Mesothelial cell of epicardium (in vitro differentiated cells): Measurements from ENCODE around the gene PPIL4. TPM values are rescaled to one million over a fixed set of nuclear protein-coding genes. Genes with fewer than 3 reads are reported as not detected.

Experiments
- DNase-seq, 2 experiments: peaks; one replicate each; pipeline ENCODE4 v3.0.0; 2021; ENCODE audit warnings: low spot score in 2 of 2; ENCODE audit not compliant: unreplicated experiment in 2 of 2
- H3K27ac Mint-ChIP-seq: 2 replicates; pipeline ENCODE4 v1.8.0; 2021; ENCODE audit warnings: mixed read lengths
- H3K27me3 Mint-ChIP-seq: 2 replicates; pipeline ENCODE4 v1.8.0; 2021; ENCODE audit warnings: low read depth, mixed read lengths
- H3K36me3 Mint-ChIP-seq: 2 replicates; pipeline ENCODE4 v1.8.0; 2021; ENCODE audit warnings: mixed read lengths
- H3K4me1 Mint-ChIP-seq: 2 replicates; pipeline ENCODE4 v1.8.0; 2021; ENCODE audit warnings: mixed read lengths
- H3K4me3 Mint-ChIP-seq: 2 replicates; pipeline ENCODE4 v1.8.0; 2021; ENCODE audit warnings: mild to moderate bottlenecking, moderate library complexity, mixed read lengths
- H3K9me3 Mint-ChIP-seq: 2 replicates; pipeline ENCODE4 v1.8.0; 2021; ENCODE audit warnings: mixed read lengths
- total RNA-seq: library from RNA; stranded (reverse); gene quantifications from 3 replicates; pipeline ENCODE4 v1.2.1, GENCODE V29; 2021
- TF ChIP-seq, protein P1 (sequence below): fragments of 200-600 bp; sonication (generic); IDR thresholded peaks from one replicate; pipeline ENCODE4 v1.5.0; 2021; ENCODE audit warnings: antibody characterized with exemption; ENCODE audit not compliant: unreplicated experiment

The PPIL4 gene, protein sequence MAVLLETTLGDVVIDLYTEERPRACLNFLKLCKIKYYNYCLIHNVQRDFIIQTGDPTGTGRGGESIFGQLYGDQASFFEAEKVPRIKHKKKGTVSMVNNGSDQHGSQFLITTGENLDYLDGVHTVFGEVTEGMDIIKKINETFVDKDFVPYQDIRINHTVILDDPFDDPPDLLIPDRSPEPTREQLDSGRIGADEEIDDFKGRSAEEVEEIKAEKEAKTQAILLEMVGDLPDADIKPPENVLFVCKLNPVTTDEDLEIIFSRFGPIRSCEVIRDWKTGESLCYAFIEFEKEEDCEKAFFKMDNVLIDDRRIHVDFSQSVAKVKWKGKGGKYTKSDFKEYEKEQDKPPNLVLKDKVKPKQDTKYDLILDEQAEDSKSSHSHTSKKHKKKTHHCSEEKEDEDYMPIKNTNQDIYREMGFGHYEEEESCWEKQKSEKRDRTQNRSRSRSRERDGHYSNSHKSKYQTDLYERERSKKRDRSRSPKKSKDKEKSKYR
- 38.1 to 40.3 TPM (median 39.8 TPM) in 3 replicates for total RNA-seq

DNA sequence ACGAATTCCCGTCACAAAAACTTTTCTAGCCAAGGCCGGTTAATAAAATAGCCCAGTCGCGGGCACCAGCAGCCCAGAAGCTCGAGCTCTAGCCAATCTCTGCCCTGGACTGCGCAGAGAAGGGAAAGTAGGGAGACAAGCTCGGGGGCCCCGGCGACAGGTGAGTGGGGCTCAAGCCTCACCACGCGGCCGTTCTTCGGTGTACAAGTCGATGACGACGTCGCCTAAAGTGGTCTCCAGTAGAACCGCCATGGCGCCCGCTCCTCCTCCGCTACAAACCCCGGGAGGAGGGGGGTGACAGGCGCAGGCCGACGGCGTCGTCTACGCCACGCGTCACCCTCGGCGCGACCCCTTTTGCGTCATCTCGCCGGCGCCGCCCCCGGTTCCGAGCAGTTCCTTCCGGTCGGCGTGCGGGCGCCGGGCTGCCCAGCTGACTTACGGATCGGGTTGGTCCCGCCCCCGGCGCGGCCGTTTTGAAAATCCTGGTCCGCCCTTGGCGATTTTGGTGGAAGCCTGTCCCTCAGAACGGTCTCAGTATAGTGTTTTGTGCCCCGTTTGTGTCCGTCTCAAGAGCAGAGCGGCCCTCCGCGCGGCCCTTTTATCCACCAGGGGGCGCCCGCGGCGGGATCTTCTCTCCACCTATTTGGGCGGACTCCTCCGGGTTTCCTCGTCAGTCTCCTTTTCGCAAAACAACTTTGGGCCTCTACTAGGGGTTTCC is at the start of gene PPIL4:
Gene PPIL4, minus strand, starts transcription at position 290 of the 718 bp plus-strand sequence. Its CDS starts 38 bp downstream, at position 252.
- DNase-seq, result peak; percentile 93 to 98
- peaks cover 29% of the 10 kb centered on the region for H3K4me1 Mint-ChIP-seq
- peak within 1 kb of the TSS; percentile 100 for H3K27ac Mint-ChIP-seq
- no peaks in the 10 kb centered on the region for H3K9me3 Mint-ChIP-seq
- TF ChIP-seq, protein P1, sequence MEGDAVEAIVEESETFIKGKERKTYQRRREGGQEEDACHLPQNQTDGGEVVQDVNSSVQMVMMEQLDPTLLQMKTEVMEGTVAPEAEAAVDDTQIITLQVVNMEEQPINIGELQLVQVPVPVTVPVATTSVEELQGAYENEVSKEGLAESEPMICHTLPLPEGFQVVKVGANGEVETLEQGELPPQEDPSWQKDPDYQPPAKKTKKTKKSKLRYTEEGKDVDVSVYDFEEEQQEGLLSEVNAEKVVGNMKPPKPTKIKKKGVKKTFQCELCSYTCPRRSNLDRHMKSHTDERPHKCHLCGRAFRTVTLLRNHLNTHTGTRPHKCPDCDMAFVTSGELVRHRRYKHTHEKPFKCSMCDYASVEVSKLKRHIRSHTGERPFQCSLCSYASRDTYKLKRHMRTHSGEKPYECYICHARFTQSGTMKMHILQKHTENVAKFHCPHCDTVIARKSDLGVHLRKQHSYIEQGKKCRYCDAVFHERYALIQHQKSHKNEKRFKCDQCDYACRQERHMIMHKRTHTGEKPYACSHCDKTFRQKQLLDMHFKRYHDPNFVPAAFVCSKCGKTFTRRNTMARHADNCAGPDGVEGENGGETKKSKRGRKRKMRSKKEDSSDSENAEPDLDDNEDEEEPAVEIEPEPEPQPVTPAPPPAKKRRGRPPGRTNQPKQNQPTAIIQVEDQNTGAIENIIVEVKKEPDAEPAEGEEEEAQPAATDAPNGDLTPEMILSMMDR, result peak; percentile 96
- peak within 1 kb of the TSS; percentile 96 for H3K4me3 Mint-ChIP-seq
- no peaks in the 10 kb centered on the region for H3K36me3 Mint-ChIP-seq
- peaks cover 20% of the 10 kb centered on the region for H3K27me3 Mint-ChIP-seq

DNA sequence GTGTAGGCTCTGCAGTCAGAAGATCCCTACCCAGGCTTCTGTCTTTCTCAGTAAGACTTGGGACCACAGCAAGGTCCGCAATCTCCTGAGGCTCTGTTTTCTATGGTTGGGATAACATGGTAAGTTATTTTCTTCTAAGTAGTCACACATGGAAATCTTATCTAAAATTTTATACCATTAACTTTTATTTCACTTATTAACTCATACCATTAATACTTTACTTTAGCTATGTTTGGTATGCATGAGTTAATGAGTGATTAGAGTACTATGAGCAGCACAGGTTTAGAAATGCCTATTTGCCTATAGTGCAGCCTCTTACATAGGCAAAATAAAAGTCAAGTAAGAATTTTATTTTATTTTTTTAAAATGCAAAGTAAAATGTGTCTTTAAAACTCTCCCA is 47.6 kb upstream of the PPIL4 start:
- H3K9me3 Mint-ChIP-seq, result no peaks in the 10 kb centered on the region

DNA sequence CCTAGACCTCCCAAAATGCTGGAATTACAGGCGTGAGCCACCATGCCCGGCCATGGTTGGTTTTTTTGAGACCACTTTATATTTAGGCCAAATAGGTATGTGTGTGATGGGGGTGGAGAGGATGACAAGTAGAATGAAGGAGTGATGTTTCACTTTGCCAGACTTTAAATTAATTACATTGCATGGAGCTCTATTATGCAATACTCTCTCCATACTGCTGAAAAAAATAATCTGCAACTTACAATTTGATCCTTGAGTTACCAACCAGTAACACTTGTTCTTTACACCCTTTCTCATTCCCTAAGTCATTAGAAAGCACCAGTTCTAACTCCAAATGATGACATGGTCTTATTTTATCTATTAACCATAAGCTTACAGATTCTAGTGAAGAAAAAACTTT is 47.1 kb upstream of the PPIL4 start:
- H3K9me3 Mint-ChIP-seq, result no peaks in the 10 kb centered on the region
- no peak overlapping the region for H3K4me3 Mint-ChIP-seq
- TF ChIP-seq, protein P1, result no peak
- DNase-seq, result no peak
- H3K36me3 Mint-ChIP-seq, result peaks cover 32% of the 10 kb centered on the region
- no peaks in the 10 kb centered on the region for H3K27me3 Mint-ChIP-seq
- H3K27ac Mint-ChIP-seq, result no peak overlapping the region
- H3K4me1 Mint-ChIP-seq, result no peaks in the 10 kb centered on the region

More for the DNA sequence above, 47.6 kb upstream of the PPIL4 start:
- Mint-ChIP-seq H3K4me3 (no peak overlapping the region), H3K4me1 (no peaks in the 10 kb centered on the region), H3K27me3 (no peaks in the 10 kb centered on the region), H3K36me3 (peaks cover 28% of the 10 kb centered on the region), H3K27ac (no peak overlapping the region)
- no peak for DNase-seq
- TF ChIP-seq, protein P1, result no peak

DNA sequence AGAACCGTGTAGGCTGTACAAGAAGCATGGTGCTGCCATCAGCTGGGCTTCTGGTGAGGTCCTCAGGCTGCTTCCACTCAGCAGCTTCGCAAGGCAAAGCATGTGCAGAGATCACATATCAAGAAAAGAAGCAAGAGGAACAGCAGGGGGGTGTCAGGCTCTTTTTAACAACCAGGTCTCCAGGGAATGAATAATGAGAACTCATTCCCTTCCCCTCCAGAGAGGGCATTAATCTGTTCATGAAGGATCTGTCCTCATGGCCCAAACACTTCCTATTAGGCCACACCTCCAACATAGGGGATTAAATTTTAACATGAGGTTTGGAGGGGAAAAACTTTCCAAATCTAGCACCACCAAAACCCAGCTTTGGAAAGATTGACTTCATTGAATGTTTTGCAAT is 40.3 kb upstream of the PPIL4 start:
- TF ChIP-seq, protein P1, result no peak
- no peaks in the 10 kb centered on the region for H3K4me1 Mint-ChIP-seq
- H3K4me3 Mint-ChIP-seq, result no peak overlapping the region
- peaks cover 41% of the 10 kb centered on the region for H3K36me3 Mint-ChIP-seq
- H3K27ac Mint-ChIP-seq, result no peak overlapping the region
- H3K9me3 Mint-ChIP-seq, result no peaks in the 10 kb centered on the region
- H3K27me3 Mint-ChIP-seq, result no peaks in the 10 kb centered on the region
- no peak for DNase-seq

DNA sequence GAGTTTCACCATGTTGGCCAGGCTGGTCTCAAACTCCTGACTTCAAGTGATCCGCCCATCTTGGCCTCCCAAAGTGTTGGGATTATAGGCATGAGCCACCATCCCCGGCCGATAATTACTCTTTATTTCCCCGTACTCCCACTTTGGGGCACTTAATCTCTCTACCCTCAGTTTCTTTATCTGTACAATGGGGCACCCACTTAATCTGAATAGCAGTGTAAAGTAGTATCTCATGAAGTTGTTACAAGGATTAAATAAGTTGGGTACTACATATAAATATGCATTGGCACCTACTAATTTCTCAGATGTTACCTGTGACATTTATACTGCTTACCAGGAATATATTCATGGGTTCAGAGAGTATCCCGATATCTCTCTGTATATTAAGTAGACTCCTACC is 35.5 kb upstream of the PPIL4 start:
- Mint-ChIP-seq H3K9me3 (no peaks in the 10 kb centered on the region), H3K27me3 (no peaks in the 10 kb centered on the region), H3K27ac (no peak overlapping the region), H3K36me3 (peaks cover 37% of the 10 kb centered on the region), H3K4me1 (no peaks in the 10 kb centered on the region), H3K4me3 (no peak overlapping the region)
- TF ChIP-seq, protein P1, result no peak
- no peak for DNase-seq
